KMS-11 (cell line): ENCODE data around the gene ELOVL7.

Experiments
- H2AFZ ChIP-seq: fragments of 200-600 bp; sonication (generic); 2 replicates; pipeline ENCODE4 v1.6.1; 2016; ENCODE audit warnings: antibody characterized with exemption, mixed run types, low read depth
- H3K27ac ChIP-seq: fragments of 200-600 bp; sonication (generic); 2 replicates; pipeline ENCODE4 v1.6.1; 2016; ENCODE audit warnings: mild to moderate bottlenecking, mixed run types
- H3K27me3 ChIP-seq: fragments of 200-600 bp; sonication (generic); 2 replicates; pipeline ENCODE4 v1.6.1; 2017; ENCODE audit warnings: mild to moderate bottlenecking, low read depth, mixed run types, moderate library complexity; ENCODE audit not compliant: insufficient read depth
- H3K36me3 ChIP-seq: fragments of 200-600 bp; sonication (generic); 2 replicates; pipeline ENCODE4 v1.6.1; 2017; ENCODE audit warnings: mild to moderate bottlenecking, mixed run types; ENCODE audit not compliant: insufficient read depth
- H3K4me1 ChIP-seq: fragments of 200-600 bp; sonication (generic); 2 replicates; pipeline ENCODE4 v1.6.1; 2016; ENCODE audit warnings: mild to moderate bottlenecking, low read depth, mixed run types; ENCODE audit not compliant: poor library complexity, severe bottlenecking
- H3K4me2 ChIP-seq: fragments of 200-600 bp; sonication (generic); 2 replicates; pipeline ENCODE4 v1.7.0; 2016; ENCODE audit warnings: mild to moderate bottlenecking, mixed run types
- H3K4me3 ChIP-seq: fragments of 200-600 bp; sonication (generic); IDR thresholded peaks from 2 replicates; pipeline ENCODE4 v1.6.1; 2017; ENCODE audit warnings: low read depth, low read length, mixed read lengths; ENCODE audit not compliant: insufficient read depth
- H3K79me2 ChIP-seq: fragments of 200-600 bp; sonication (generic); 2 replicates; pipeline ENCODE4 v1.6.1; 2016; ENCODE audit warnings: low read depth, mixed run types; ENCODE audit not compliant: insufficient read depth
- H3K9ac ChIP-seq: fragments of 200-600 bp; sonication (generic); 2 replicates; pipeline ENCODE4 v1.6.1; 2016; ENCODE audit warnings: mild to moderate bottlenecking, mixed run types
- H4K20me1 ChIP-seq: fragments of 200-600 bp; sonication (generic); 2 replicates; pipeline ENCODE4 v1.6.1; 2016; ENCODE audit warnings: mild to moderate bottlenecking, mixed run types; ENCODE audit not compliant: insufficient read depth
- CTCF ChIP-seq: fragments of 200-600 bp; sonication (generic); conservative IDR thresholded peaks from 2 replicates; pipeline ENCODE4 v1.6.1; 2017; ENCODE audit warnings: low read depth, mild to moderate bottlenecking, antibody characterized with exemption, low read length, moderate library complexity, mixed read lengths

Gene ELOVL7

GRCh38 chr5:60833520-60833919 is 10.5 kb downstream of the ELOVL7 start:
- no peak overlapping the region for H2AFZ ChIP-seq

GRCh38 chr5:60830581-60831127 is 13.4 kb downstream of the ELOVL7 start:
- Histone ChIP-seq H3K4me2 (peak overlapping the region; percentile 43), H4K20me1 (no peaks in the 10 kb centered on the region), H3K27ac (no peak overlapping the region; the same call in 1 of the 2 replicates), H3K4me3 (no peak overlapping the region), H2AFZ (no peak overlapping the region), H3K9ac (no peak overlapping the region), H3K4me1 (peaks cover 61% of the 10 kb centered on the region), H3K27me3 (no peaks in the 10 kb centered on the region), H3K79me2 (no peaks in the 10 kb centered on the region), H3K36me3 (no peaks in the 10 kb centered on the region)
- no peak for TF ChIP-seq CTCF

More at GRCh38 chr5:60833520-60833919, 10.5 kb downstream of the ELOVL7 start:
- no peak overlapping the region for H3K4me3 ChIP-seq
- H3K4me2 ChIP-seq: no peak overlapping the region
- H3K36me3 ChIP-seq: no peaks in the 10 kb centered on the region
- no peaks in the 10 kb centered on the region for H3K79me2 ChIP-seq
- peaks cover 33% of the 10 kb centered on the region for H3K4me1 ChIP-seq
- no peak overlapping the region for H3K9ac ChIP-seq
- H3K27me3 ChIP-seq: no peaks in the 10 kb centered on the region
- no peak overlapping the region for H3K27ac ChIP-seq
- TF ChIP-seq CTCF: no peak
- no peaks in the 10 kb centered on the region for H4K20me1 ChIP-seq

- Histone ChIP-seq H3K4me3 (no peak overlapping the region), H4K20me1 (no peaks in the 10 kb centered on the region), H3K79me2 (no peaks in the 10 kb centered on the region), H3K27ac (no peak overlapping the region; the same call in 1 of the 2 replicates), H3K9ac (no peak overlapping the region), H3K4me1 (peaks cover 67% of the 10 kb centered on the region), H3K4me2 (peak overlapping the region; percentile 43), H2AFZ (no peak overlapping the region), H3K36me3 (no peaks in the 10 kb centered on the region), H3K27me3 (no peaks in the 10 kb centered on the region)
- TF ChIP-seq CTCF: no peak
Measured at GRCh38 chr5:60829490-60830266, 14.4 kb downstream of the ELOVL7 start.

- Histone ChIP-seq H3K27ac (no peak overlapping the region), H3K9ac (no peak overlapping the region), H3K4me2 (peak overlapping the region; percentile 64), H3K36me3 (no peaks in the 10 kb centered on the region), H2AFZ (no peak overlapping the region), H3K4me3 (no peak overlapping the region), H3K4me1 (peaks cover 77% of the 10 kb centered on the region), H3K27me3 (no peaks in the 10 kb centered on the region), H4K20me1 (no peaks in the 10 kb centered on the region), H3K79me2 (no peaks in the 10 kb centered on the region)
- no peak for TF ChIP-seq CTCF
Measured at GRCh38 chr5:60827201-60827600, 16.9 kb downstream of the ELOVL7 start.
